Measurements from ENCODE around the gene SC5D.

The SC5D gene

DNA sequence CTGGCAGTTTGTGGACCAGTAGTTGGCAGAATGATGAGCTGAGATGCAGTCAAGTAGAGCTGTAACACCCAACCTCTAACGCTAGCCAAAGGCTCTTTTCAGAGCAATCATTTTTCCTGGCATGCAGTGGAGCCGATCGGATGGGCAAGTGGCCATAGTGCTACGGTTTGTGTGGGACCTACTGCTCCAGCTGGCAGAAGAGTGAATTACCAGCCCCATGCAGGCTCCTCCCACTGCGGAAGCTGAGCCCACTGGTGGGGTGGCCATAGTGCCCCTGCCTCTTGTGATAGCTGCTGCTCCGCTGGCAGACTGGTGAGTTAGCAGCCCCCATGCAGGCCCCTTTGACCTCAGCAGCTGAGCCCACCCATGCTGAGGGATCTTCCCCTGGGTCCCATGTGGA is 27.0 kb upstream of the SC5D start:
- H3K4me3 ChIP-seq (ENCODE audit: low read depth, low read length): no peak overlapping the region
- no peak for TF ChIP-seq CTCF (IDR thresholded peaks at IDR 0.05; ENCODE audit: low read depth, low read length, missing control alignments)
- no peak for DNase-seq (ENCODE audit: low read depth)
- in situ Hi-C loops (cut with HindIII; ENCODE audit: low sequenced_read_pairs): no loop called here

GRCh38 chr11:121268581-121268980 is 24.0 kb upstream of the SC5D start:
- in situ Hi-C loops (cut with HindIII; ENCODE audit: low sequenced_read_pairs): no loop called here
- no peak for TF ChIP-seq CTCF (IDR thresholded peaks at IDR 0.05; ENCODE audit: low read depth, low read length, missing control alignments)
- no peak overlapping the region for H3K4me3 ChIP-seq (ENCODE audit: low read depth, low read length)
- DNase-seq (ENCODE audit: low read depth): no peak

GRCh38 chr11:121270001-121270678 is 22.4 kb upstream of the SC5D start:
- no peak for DNase-seq (ENCODE audit: low read depth)
- no peak overlapping the region for H3K4me3 ChIP-seq (ENCODE audit: low read depth, low read length)
- TF ChIP-seq CTCF (IDR thresholded peaks at IDR 0.05; ENCODE audit: low read depth, low read length, missing control alignments): no peak
- in situ Hi-C loops (cut with HindIII; ENCODE audit: low sequenced_read_pairs): no loop called here

GRCh38 chr11:121274332-121274991 is 18.1 kb upstream of the SC5D start:
- no peak for DNase-seq (ENCODE audit: low read depth)
- in situ Hi-C loops (cut with HindIII; ENCODE audit: low sequenced_read_pairs): no loop called here
- no peak for TF ChIP-seq CTCF (IDR thresholded peaks at IDR 0.05; ENCODE audit: low read depth, low read length, missing control alignments)
- no peak overlapping the region for H3K4me3 ChIP-seq (ENCODE audit: low read depth, low read length)

- no peak overlapping the region for H3K4me3 ChIP-seq (ENCODE audit: low read depth, low read length)
- no peak for DNase-seq (ENCODE audit: low read depth)
- no peak for TF ChIP-seq CTCF (IDR thresholded peaks at IDR 0.05; ENCODE audit: low read depth, low read length, missing control alignments)
- in situ Hi-C loops (cut with HindIII; ENCODE audit: low sequenced_read_pairs): no loop called here
Measured at GRCh38 chr11:121281698-121282097, 10.9 kb upstream of the SC5D start.

GRCh38 chr11:121282386-121282785 is 10.2 kb upstream of the SC5D start:
- TF ChIP-seq CTCF (IDR thresholded peaks at IDR 0.05; ENCODE audit: low read depth, low read length, missing control alignments): no peak
- no peak for DNase-seq (ENCODE audit: low read depth)
- in situ Hi-C loops (cut with HindIII; ENCODE audit: low sequenced_read_pairs): no loop called here
- no peak overlapping the region for H3K4me3 ChIP-seq (ENCODE audit: low read depth, low read length)

Data from astrocyte of the cerebellum (primary cell).